Body of pancreas (tissue), 4 donors: ENCODE measurements around the gene CHSY1. TPM values are rescaled to one million over a fixed set of nuclear protein-coding genes. Genes with fewer than 3 reads are reported as not detected.

Source experiments
- ATAC-seq: fragments of 150-250 bp; one replicate; pipeline ENCODE4 v1.9.1; 2016
- DNase-seq, 4 donors: peaks; one replicate each; pipeline ENCODE4 v3.0.0-alpha.2; 2019
- H3K27ac ChIP-seq, 4 donors: fragments of 200-600 bp; sonication (generic); 1 replicate in 3 of 4; 2 replicates in 1 of 4; pipeline versions ENCODE4 v1.5.1 to v1.6.1; 2016 to 2019; ENCODE audit warnings: mild to moderate bottlenecking in 1 of 4, mixed read lengths in 1 of 4, moderate library complexity in 1 of 4
- H3K27me3 ChIP-seq, 2 donors: fragments of 200-600 bp; sonication (generic); one replicate each; pipeline ENCODE4 v1.6.0; 2016; ENCODE audit warnings: mild to moderate bottlenecking in 1 of 2
- H3K36me3 ChIP-seq, 2 donors: fragments of 200-600 bp; sonication (generic); replicated peaks in 1 of 2; 2 replicates each; pipeline ENCODE4 v1.5.1; 2016; ENCODE audit warnings: low read depth in 2 of 2; ENCODE audit not compliant: insufficient read depth in 1 of 2
- H3K4me1 ChIP-seq: fragments of 200-600 bp; sonication (generic); one replicate; pipeline ENCODE4 v1.6.0; 2016
- H3K4me3 ChIP-seq, 2 donors: fragments of 200-600 bp; sonication (generic); 1 replicate in 1 of 2; 2 replicates in 1 of 2; pipeline ENCODE4 v1.5.1; 2016 to 2019
- H3K9me3 ChIP-seq, 3 donors: fragments of 200-600 bp; sonication (generic); 1 replicate in 2 of 3; 2 replicates in 1 of 3; pipeline ENCODE4 v1.5.1; 2016
- POLR2A ChIP-seq, 3 donors: fragments of 450-650 bp; IDR thresholded peaks; one replicate each; pipeline ENCODE4 v1.6.1; 2016; ENCODE audit warnings: antibody characterized with exemption in 3 of 3, mild to moderate bottlenecking in 2 of 3
- WGBS, 2 donors: methylation state at CpG; one replicate each; pipeline ENCODE4 v1.1.5; 2017; 5-methylcytosine and 5-hydroxymethylcytosine counted together
- intact Hi-C: fragments of 100-400 bp; cut with DNase I; formaldehyde crosslinking; loops from one replicate; pipeline ENCODE4 v1.15.1; 2023
- total RNA-seq, 2 donors: library from RNA; depleted of rRNA; stranded (reverse); fragments of >200 nt; gene quantifications; one replicate each; pipeline ENCODE4 v1.1.0, GENCODE V29; 2016
- TF ChIP-seq, protein P1 (sequence below), 7 experiments: fragments of 450-650 bp in 4 of 7; fragments of 200-600 bp in 3 of 7; sonication (generic) in 3 of 7; IDR thresholded peaks; one replicate each; pipeline ENCODE4 v1.5.1; 2016 to 2019; ENCODE audit warnings: antibody characterized with exemption in 7 of 7

CHSY1 gene
- total RNA-seq, 2 donors from 2014 or later = 7.8 to 12.2 TPM

DNA sequence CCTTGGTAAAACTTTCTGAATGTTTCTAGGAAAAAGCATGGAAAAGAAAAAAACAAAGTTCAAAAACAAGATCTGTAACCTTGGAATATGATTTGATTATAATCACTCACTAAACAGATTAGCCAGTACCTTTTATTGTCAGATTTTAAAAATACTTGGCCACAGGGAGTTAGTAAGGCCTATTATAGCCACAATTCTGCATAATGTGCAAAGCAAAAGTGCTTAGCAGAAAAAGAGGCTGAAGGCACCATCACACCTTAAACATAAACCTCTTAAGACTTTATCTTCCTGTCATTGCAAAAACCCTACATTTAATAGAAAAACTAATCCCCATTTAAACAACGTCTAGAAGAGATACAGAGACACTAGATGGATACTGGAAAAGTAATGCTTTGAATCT is 41.8 kb downstream of the CHSY1 start:
- WGBS, 2 donors = 44 to 73% methylated on average over 1 of the region's 1 CpG

DNA sequence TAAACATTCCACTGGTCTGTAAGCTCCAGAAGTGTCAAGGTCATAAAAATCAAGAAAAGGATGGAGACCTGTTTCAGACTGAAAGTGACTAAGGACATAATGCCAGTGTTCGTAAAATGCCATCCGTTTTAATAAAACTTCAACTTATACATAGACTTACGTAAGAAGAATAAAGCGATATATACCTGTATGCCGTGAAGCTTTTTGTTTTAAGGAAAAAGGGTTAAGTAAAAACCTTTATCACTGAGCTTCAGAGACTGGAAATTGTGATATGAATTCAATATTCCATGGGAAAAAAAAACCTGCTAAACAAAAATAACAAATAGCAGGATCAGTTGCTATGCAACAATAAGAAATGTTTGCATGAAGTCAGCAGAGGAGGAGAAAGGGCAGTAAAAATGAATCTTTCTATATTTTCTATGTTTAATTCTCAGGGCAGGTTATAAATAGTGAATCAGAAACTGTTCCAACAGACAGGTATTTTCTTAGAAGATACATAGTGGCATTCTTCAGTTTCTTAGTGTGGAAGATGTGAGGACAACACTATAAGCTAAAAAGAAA is 42.5 kb downstream of the CHSY1 start:
- DNase-seq = no peak
- no peak overlapping the region for H3K27ac ChIP-seq
- no peaks in the 10 kb centered on the region for H3K9me3 ChIP-seq
- H3K27me3 ChIP-seq = no peaks in the 10 kb centered on the region
- intact Hi-C loops = no loop called here
- H3K36me3 ChIP-seq = no peaks in the 10 kb centered on the region
- 66 to 69% methylated on average over 5 of the region's 5 CpGs for WGBS, 2 donors
- ATAC-seq = no peak
- no peak overlapping the region for H3K4me3 ChIP-seq
- no peak for TF ChIP-seq POLR2A (IDR thresholded peaks at IDR 0.05)
- H3K4me1 ChIP-seq = peaks cover 20% of the 10 kb centered on the region

More for the DNA sequence above, 41.8 kb downstream of the CHSY1 start:
- H3K27ac ChIP-seq = no peak overlapping the region
- ATAC-seq (no peak), DNase-seq (no peak)
- H3K4me1 ChIP-seq = peaks cover 20% of the 10 kb centered on the region
- intact Hi-C loops = no loop called here
- H3K9me3 ChIP-seq = no peaks in the 10 kb centered on the region
- no peak overlapping the region for H3K4me3 ChIP-seq
- H3K36me3 ChIP-seq = no peaks in the 10 kb centered on the region
- TF ChIP-seq, protein P1, sequence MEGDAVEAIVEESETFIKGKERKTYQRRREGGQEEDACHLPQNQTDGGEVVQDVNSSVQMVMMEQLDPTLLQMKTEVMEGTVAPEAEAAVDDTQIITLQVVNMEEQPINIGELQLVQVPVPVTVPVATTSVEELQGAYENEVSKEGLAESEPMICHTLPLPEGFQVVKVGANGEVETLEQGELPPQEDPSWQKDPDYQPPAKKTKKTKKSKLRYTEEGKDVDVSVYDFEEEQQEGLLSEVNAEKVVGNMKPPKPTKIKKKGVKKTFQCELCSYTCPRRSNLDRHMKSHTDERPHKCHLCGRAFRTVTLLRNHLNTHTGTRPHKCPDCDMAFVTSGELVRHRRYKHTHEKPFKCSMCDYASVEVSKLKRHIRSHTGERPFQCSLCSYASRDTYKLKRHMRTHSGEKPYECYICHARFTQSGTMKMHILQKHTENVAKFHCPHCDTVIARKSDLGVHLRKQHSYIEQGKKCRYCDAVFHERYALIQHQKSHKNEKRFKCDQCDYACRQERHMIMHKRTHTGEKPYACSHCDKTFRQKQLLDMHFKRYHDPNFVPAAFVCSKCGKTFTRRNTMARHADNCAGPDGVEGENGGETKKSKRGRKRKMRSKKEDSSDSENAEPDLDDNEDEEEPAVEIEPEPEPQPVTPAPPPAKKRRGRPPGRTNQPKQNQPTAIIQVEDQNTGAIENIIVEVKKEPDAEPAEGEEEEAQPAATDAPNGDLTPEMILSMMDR (IDR thresholded peaks at IDR 0.05) = no peak
- no peak for TF ChIP-seq POLR2A (IDR thresholded peaks at IDR 0.05)
- H3K27me3 ChIP-seq = no peaks in the 10 kb centered on the region

DNA sequence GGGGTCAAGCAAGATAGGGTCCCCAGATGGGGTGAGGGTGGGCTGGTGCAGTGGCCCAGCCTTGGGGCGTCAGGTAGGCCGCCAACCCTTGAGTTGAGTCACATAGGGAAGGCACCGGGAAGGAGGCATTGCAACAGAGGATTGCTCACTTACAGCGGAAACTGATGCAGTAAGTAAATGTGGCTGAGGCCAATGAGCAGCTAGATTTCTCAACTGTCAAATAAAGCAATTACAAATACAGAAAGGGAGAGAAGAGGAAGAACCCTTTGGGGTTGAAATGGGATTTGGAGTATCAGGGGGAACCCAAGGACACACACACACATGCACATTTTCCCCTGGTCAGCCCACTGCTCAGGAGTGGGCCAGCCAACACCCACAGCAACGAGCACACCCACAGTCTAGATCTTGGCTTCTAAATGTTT is 44.0 kb downstream of the CHSY1 start:
- TF ChIP-seq POLR2A (IDR thresholded peaks at IDR 0.05) = no peak
- TF ChIP-seq, protein P1 (IDR thresholded peaks at IDR 0.05) = no peak
- no peak for ATAC-seq
- H3K27ac ChIP-seq = peak overlapping the region in 1 of 4 donors; percentile 17

DNA sequence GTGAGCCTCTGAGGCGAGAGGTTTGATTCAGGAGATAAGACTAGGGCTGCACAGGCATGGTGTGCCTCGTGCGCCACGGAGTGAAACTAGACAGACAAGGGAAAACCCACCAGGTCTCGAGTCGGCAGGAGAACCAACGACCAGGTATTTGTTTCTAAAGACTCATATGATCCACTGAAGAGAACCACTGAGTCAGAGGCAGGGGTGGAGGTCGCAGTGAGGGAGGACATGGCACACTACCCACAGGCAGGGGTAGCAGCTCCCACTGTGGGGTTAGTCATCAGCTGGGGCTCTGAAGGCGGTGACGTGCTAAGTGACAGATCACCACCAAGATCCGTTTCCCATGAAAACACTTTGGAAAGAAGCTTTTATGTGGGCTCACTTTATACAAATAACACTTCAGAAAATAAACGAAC is 45.7 kb downstream of the CHSY1 start:
- H3K4me1 ChIP-seq = peaks cover 27% of the 10 kb centered on the region
- ATAC-seq (no peak), DNase-seq (no peak)
- no peak overlapping the region for H3K4me3 ChIP-seq
- no peaks in the 10 kb centered on the region for H3K36me3 ChIP-seq
- no peaks in the 10 kb centered on the region for H3K9me3 ChIP-seq
- TF ChIP-seq, protein P1 (IDR thresholded peaks at IDR 0.05) = no peak
- no peak for TF ChIP-seq POLR2A (IDR thresholded peaks at IDR 0.05)
- H3K27ac ChIP-seq = no peak overlapping the region
- intact Hi-C loops = no loop called here
- H3K27me3 ChIP-seq = no peaks in the 10 kb centered on the region
- 88 to 90% methylated on average over 12 of the region's 12 CpGs for WGBS, 2 donors

More for the DNA sequence above, 44.0 kb downstream of the CHSY1 start:
- H3K36me3 ChIP-seq = no peaks in the 10 kb centered on the region
- peaks cover 27% of the 10 kb centered on the region for H3K4me1 ChIP-seq
- H3K9me3 ChIP-seq = no peaks in the 10 kb centered on the region
- WGBS, 2 donors = 74 to 84% methylated on average over 5 of the region's 5 CpGs
- no peaks in the 10 kb centered on the region for H3K27me3 ChIP-seq
- DNase-seq = peak in 1 of 4 donors; percentile 70
- intact Hi-C loops = no loop called here
- H3K4me3 ChIP-seq = no peak overlapping the region

DNA sequence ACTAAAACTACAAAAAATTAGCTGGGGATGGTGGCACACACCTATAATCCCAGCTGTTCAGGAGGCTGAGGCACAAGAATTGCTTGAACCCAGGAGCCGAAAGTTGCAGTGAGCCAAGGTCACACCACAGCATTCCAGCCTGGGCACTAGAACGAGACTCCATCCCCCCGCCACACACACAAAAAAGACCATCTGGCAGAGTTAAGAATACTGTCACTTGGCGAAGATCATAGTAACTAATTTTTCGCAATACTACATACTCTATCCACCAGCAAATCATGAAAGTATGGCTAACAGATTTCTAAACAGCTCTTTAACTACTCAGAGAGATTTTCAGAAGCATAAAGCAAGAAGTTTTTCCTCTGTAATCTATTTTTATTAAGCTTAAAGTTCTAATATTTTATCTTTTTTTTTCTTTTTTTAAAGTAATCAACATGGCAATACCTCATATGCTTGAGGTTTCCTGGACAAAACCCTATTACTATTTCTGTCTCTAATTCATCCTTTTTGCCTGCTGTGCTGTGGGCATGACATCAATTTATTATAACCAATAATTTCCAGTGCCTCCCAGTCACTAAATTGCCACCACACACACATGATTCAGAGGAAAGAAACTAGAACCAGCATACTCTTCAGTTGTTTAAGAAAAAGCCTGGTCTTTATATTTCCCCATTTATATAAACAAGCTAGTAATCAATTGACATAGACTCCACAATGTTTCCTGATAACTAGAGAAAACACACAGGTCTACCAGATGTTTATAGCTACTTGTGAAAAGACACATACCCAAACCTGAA is 46.9 kb downstream of the CHSY1 start:
- Histone ChIP-seq H3K36me3 (no peaks in the 10 kb centered on the region), H3K4me3 (no peak overlapping the region), H3K27ac (no peak overlapping the region), H3K27me3 (no peaks in the 10 kb centered on the region), H3K4me1 (peaks cover 20% of the 10 kb centered on the region), H3K9me3 (no peaks in the 10 kb centered on the region)
- intact Hi-C loops = no loop called here
- DNase-seq (no peak), ATAC-seq (no peak)
- TF ChIP-seq POLR2A (IDR thresholded peaks at IDR 0.05) = no peak
- TF ChIP-seq, protein P1 (IDR thresholded peaks at IDR 0.05) = no peak
- 88 to 93% methylated on average over 5 of the region's 5 CpGs for WGBS, 2 donors
